Colonic mucosa (tissue), 4 donors: ENCODE measurements around the gene FGF9. TPM values are rescaled to one million over a fixed set of nuclear protein-coding genes. Genes with fewer than 3 reads are reported as not detected.

ENCODE experiments used
- DNase-seq: peaks from one replicate; pipeline ENCODE4 v3.0.0-alpha.2; 2020
- H3K27ac ChIP-seq: fragments of 200-600 bp; one replicate; pipeline ENCODE4 v1.8.0; 2021
- H3K27me3 ChIP-seq: fragments of 200-600 bp; one replicate; pipeline ENCODE4 v1.8.0; 2021
- H3K36me3 ChIP-seq: fragments of 200-600 bp; one replicate; pipeline ENCODE4 v1.8.0; 2021
- H3K4me1 ChIP-seq: fragments of 200-600 bp; one replicate; pipeline ENCODE4 v1.8.0; 2021; ENCODE audit warnings: mild to moderate bottlenecking
- H3K4me3 ChIP-seq: fragments of 200-600 bp; one replicate; pipeline ENCODE4 v1.8.0; 2021
- H3K9ac ChIP-seq, 2 donors: one replicate each; pipeline ENCODE4 v1.7.0; 2013; ENCODE audit warnings: control low read depth in 2 of 2, low read depth in 2 of 2, low read length in 2 of 2
- H3K9me3 ChIP-seq: fragments of 200-600 bp; one replicate; pipeline ENCODE4 v1.8.0; 2021
- intact Hi-C: fragments of 100-400 bp; cut with DNase I; formaldehyde crosslinking; loops from one replicate; pipeline ENCODE4 v1.14.1; 2022
- total RNA-seq, 2 donors: library from RNA; stranded (reverse); fragmentation: NEBNext Ultra II Directional in 1 of 2; extraction: Animal tissue kit (Norgen Biotek cat#: 25700) in 1 of 2; gene quantifications; one replicate each; pipeline ENCODE4 v1.2.1, GENCODE V29; 2021
- TF ChIP-seq, protein P1 (sequence below): fragments of 200-600 bp; IDR thresholded peaks from one replicate; pipeline ENCODE4 v1.8.0; 2022; ENCODE audit warnings: antibody characterized with exemption, mild to moderate bottlenecking
- donor health status: healthy.
- donor health status: DM: no; HTN: no; CAD: no.
- donor health status: DM: no; HTN: no; CAD: no.

Gene FGF9
- total RNA-seq, 2 donors from 2014 or later = 0.67 to 1.2 TPM

GRCh38 chr13:21710163-21710562 is 39.3 kb downstream of the FGF9 start:
- Histone ChIP-seq H3K27me3 (no peaks in the 10 kb centered on the region), H3K9me3 (no peaks in the 10 kb centered on the region), H3K4me3 (no peak overlapping the region), H3K36me3 (no peaks in the 10 kb centered on the region), H3K9ac (no peak overlapping the region), H3K27ac (no peak overlapping the region), H3K4me1 (no peaks in the 10 kb centered on the region)
- no peak for DNase-seq
- intact Hi-C loops = no loop called here
- TF ChIP-seq, protein P1, sequence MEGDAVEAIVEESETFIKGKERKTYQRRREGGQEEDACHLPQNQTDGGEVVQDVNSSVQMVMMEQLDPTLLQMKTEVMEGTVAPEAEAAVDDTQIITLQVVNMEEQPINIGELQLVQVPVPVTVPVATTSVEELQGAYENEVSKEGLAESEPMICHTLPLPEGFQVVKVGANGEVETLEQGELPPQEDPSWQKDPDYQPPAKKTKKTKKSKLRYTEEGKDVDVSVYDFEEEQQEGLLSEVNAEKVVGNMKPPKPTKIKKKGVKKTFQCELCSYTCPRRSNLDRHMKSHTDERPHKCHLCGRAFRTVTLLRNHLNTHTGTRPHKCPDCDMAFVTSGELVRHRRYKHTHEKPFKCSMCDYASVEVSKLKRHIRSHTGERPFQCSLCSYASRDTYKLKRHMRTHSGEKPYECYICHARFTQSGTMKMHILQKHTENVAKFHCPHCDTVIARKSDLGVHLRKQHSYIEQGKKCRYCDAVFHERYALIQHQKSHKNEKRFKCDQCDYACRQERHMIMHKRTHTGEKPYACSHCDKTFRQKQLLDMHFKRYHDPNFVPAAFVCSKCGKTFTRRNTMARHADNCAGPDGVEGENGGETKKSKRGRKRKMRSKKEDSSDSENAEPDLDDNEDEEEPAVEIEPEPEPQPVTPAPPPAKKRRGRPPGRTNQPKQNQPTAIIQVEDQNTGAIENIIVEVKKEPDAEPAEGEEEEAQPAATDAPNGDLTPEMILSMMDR = no peak

DNA sequence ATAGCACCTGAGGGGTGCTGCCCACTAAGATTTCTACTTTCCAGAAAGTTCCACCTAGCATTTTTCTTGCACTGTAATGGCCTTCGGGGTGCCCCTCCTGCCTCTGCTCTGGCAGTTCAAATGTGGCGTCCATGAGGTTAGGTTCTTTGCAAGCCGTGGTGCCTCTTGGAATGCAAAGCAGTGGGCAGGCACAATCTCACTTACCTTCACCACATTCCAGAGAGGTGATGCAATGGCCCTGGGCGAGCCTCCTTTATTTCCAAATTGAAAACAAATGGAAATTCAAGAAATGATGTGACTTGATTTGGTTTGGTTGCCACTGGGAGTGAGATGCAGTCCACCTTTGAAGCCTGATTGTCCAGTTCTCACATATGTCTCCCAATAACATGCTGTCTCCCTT is 46.9 kb downstream of the FGF9 start:
- no peak for DNase-seq
- Histone ChIP-seq H3K27me3 (no peaks in the 10 kb centered on the region), H3K4me3 (no peak overlapping the region), H3K27ac (no peak overlapping the region), H3K9ac (no peak overlapping the region), H3K9me3 (no peaks in the 10 kb centered on the region), H3K4me1 (no peaks in the 10 kb centered on the region), H3K36me3 (no peaks in the 10 kb centered on the region)
- TF ChIP-seq, protein P1 = no peak
- intact Hi-C loops = no loop called here

- intact Hi-C loops = no loop called here
- Histone ChIP-seq H3K27ac (no peak overlapping the region), H3K27me3 (no peaks in the 10 kb centered on the region), H3K36me3 (no peaks in the 10 kb centered on the region), H3K4me1 (no peaks in the 10 kb centered on the region), H3K9ac (no peak overlapping the region), H3K4me3 (no peak overlapping the region), H3K9me3 (no peaks in the 10 kb centered on the region)
- no peak for DNase-seq
- TF ChIP-seq, protein P1 = no peak
These were observed 48.6 kb downstream of the FGF9 start for GRCh38 chr13:21719463-21719862.

- H3K27ac ChIP-seq = no peak overlapping the region
- H3K27me3 ChIP-seq = no peaks in the 10 kb centered on the region
- no peak for DNase-seq
- H3K36me3 ChIP-seq = no peaks in the 10 kb centered on the region
- no peak overlapping the region for H3K4me3 ChIP-seq
- H3K4me1 ChIP-seq = no peaks in the 10 kb centered on the region
- TF ChIP-seq, protein P1 = no peak
- no peaks in the 10 kb centered on the region for H3K9me3 ChIP-seq
- no peak overlapping the region for H3K9ac ChIP-seq
- intact Hi-C loops = no loop called here
These were observed 53.1 kb downstream of the FGF9 start for GRCh38 chr13:21723807-21724505.

DNA sequence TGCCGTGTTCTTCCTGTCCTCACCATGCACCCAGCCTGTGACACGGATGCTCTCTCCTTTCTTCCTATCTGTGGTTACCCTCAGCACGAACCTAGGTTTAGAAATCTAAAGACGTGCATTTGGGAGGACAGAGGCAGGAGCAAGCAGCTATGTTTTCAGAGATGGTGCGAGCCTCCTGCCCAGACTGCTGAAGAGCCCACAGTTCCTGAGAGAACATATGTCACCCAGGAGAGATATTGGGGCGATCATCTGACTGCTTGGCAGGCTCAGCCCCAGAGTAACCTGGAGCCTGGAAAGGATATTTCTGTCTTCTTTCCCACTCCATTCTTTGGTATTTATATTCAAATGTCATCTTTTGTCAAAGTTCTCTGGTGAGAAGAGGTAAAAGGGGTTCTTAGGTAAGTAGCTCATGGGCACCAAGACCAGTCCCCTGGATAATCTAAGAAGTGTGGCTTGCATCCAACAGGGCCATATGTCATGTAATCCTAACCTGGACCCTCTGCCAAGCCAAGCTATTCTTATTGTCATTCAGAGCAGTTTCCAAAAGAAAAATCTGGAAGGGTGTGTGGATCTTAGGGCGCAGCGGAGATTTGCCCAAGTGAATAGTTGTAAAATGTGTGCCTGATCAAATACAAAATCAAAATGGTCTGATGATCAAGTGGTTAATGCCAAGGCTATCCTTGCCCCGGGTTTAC is 59.5 kb downstream of the FGF9 start:
- Histone ChIP-seq H3K9ac (no peak overlapping the region), H3K36me3 (no peaks in the 10 kb centered on the region), H3K4me1 (no peaks in the 10 kb centered on the region), H3K27ac (no peak overlapping the region), H3K9me3 (no peaks in the 10 kb centered on the region), H3K4me3 (no peak overlapping the region), H3K27me3 (no peaks in the 10 kb centered on the region)
- no peak for DNase-seq
- TF ChIP-seq, protein P1 = no peak
- intact Hi-C loops = no loop called here
